Panc1 (cell line): ENCODE results near the gene TBC1D16. TPM values are rescaled to one million over a fixed set of nuclear protein-coding genes. Genes with fewer than 3 reads are reported as not detected.

Source experiments
- ATAC-seq: fragments of 200-7000 bp; cut with Tn5 transposase; 2 replicates; pipeline ENCODE4 v1.9.1; 2020; ENCODE audit warnings: mild to moderate bottlenecking, moderate library complexity
- BruUV-seq: library from RNA; stranded (reverse); fragments of 400-500 nt; replicated peaks from 2 replicates; lab custom pipeline; 2021; lab: Mats Ljungman, UMichigan
- CTCF ChIA-PET: fragments of 300-600 bp; sonication (Branson Sonifier 250); formaldehyde crosslinking; loops from one replicate; lab custom pipeline; 2022; ENCODE audit warnings: antibody characterized with exemption; lab: Charles Lee
- POLR2A ChIA-PET: fragments of 300-600 bp; sonication (Branson Sonifier 250); formaldehyde crosslinking; loops from one replicate; lab custom pipeline; 2022; ENCODE audit warnings: antibody characterized with exemption; lab: Charles Lee
- DNase-seq: peaks from one replicate; pipeline ENCODE4 v3.0.0-alpha.2; 2010; ENCODE audit warnings: low read depth, low spot score
- H3K27ac ChIP-seq: 2 replicates; pipeline ENCODE4 v1.5.1; 2011; ENCODE audit warnings: mild to moderate bottlenecking, low read length, inconsistent platforms
- H3K27me3 ChIP-seq: fragments of 200-500 bp; sonication (Bioruptor generic); 2 replicates; pipeline ENCODE4 v1.6.0; 2014; ENCODE audit warnings: low read length, inconsistent platforms; ENCODE audit not compliant: control insufficient read depth, insufficient read depth
- H3K36me3 ChIP-seq: fragments of 200-500 bp; sonication (Bioruptor generic); 2 replicates; pipeline ENCODE4 v1.5.1; 2014; ENCODE audit warnings: inconsistent platforms, mild to moderate bottlenecking, low read length, moderate library complexity; ENCODE audit not compliant: control insufficient read depth, insufficient read depth
- H3K4me1 ChIP-seq: 2 replicates; pipeline ENCODE4 v1.5.1; 2011; ENCODE audit warnings: inconsistent platforms, mild to moderate bottlenecking, low read length, moderate library complexity; ENCODE audit not compliant: control insufficient read depth, insufficient read depth
- H3K4me3 ChIP-seq, 2 experiments: 2 replicates each; pipeline ENCODE4 v1.5.1; 2011 to 2012; ENCODE audit warnings: low read depth in 2 of 2, low read length in 2 of 2, mild to moderate bottlenecking in 2 of 2, inconsistent platforms in 1 of 2, moderate library complexity in 1 of 2
- H3K9me3 ChIP-seq: fragments of 200-500 bp; sonication (Bioruptor generic); 2 replicates; pipeline ENCODE4 v1.5.1; 2014; ENCODE audit warnings: low read depth, mild to moderate bottlenecking, inconsistent platforms, low read length, moderate library complexity; ENCODE audit not compliant: control insufficient read depth, insufficient read depth
- POLR2AphosphoS5 ChIP-seq: IDR thresholded peaks from 2 replicates; pipeline ENCODE4 v1.6.1; 2012; ENCODE audit warnings: mild to moderate bottlenecking, low read depth, low read length, moderate library complexity
- SIN3A ChIP-seq: IDR thresholded peaks from 2 replicates; pipeline ENCODE4 v1.6.1; 2012; ENCODE audit warnings: low read depth, mild to moderate bottlenecking, low read length, moderate library complexity, borderline replicate concordance; ENCODE audit not compliant: insufficient read depth
- TCF7L2 ChIP-seq: IDR thresholded peaks from 2 replicates; pipeline ENCODE4 v1.6.1; 2011; ENCODE audit warnings: mild to moderate bottlenecking, low read depth, low read length, inconsistent platforms
- in situ Hi-C: cut with HindIII; loops from 2 replicates; pipeline ENCODE4 v1.10.0; 2016; ENCODE audit warnings: low sequenced_read_pairs, low pct_unique_long_range_greater_than_20kb
- intact Hi-C: fragments of 100-400 bp; cut with micrococcal nuclease; formaldehyde crosslinking; loops from one replicate; pipeline ENCODE4 v1.10.0; 2022; ENCODE audit not compliant: unreplicated experiment
- total RNA-seq: library from RNA; stranded (reverse); gene quantifications from one replicate; pipeline ENCODE4 v1.2.1, GENCODE V29; 2021; ENCODE audit not compliant: unreplicated experiment
- TF ChIP-seq, protein P1 (sequence below): fragments of 450-650 bp; IDR thresholded peaks from 2 replicates; pipeline ENCODE4 v1.5.1; 2017; ENCODE audit warnings: mild to moderate bottlenecking
- TF ChIP-seq, protein P2 (sequence below), 2 experiments: IDR thresholded peaks; 2 replicates each; pipeline ENCODE4 v1.6.1; 2011 to 2012; ENCODE audit warnings: low read depth in 2 of 2, control low read depth in 1 of 2, low read length in 1 of 2, mild to moderate bottlenecking in 1 of 2, moderate library complexity in 1 of 2; ENCODE audit not compliant: insufficient read depth in 1 of 2

TBC1D16 gene
- total RNA-seq, 1 experiment from 2014 or later: 41.6 TPM

DNA sequence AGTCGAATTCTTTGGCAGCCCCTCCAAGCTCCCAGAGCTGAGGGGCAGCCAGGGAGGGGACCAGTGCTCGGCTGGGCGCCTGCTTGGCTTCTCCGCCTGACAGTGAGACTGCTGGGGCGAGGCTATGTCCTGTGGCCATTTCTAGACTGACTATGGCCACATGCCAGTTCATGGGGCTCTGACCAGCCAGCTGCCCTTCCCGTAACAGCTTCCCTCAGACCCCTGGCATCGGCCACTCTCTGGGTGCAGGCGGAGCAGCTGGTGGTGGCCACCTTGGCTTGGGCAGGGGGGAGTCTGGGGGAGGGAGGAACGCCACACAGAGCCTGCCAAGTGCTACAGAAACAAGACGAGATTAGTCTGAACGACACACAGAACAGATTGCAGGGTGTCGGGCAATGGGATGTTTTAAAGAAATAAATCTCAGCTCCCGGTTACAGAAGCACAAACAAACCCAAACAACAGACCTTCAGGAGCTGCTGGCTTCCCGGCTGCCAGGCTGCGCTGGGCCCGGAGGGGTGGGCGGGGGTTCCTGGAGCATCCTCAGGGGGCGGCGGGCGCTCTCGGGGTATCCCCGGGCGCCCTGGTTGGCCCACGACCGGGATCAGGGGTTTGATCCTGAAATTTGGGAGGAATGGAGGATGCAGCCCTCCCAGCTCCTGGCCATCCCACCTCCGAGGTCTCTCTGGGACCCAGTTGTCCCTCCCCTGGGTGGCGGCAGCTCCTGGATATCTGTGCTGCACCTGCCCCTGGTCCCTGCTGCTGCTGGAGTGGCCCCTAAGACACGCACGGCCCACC is 34.5 kb downstream of the TBC1D16 start:
- intact Hi-C loops: no loop called here

DNA sequence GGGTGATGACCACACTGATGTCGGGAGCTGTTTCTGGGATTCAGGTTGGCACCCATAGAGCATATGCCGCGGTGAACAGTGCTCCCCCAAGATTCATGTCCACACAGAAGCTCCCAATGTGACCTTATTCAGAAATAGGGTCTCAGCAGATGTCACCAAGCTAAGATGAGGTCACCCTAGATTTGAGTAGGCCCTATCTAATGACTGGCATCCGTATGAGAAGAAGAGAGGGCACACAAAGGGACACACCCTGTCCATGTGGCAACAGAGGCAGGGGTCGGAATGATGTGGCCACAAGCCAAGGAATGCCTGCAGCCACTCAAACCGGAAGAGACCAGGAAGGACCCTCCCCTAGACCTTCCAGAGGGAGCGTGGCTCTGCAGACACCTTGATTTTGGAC is 35.5 kb downstream of the TBC1D16 start:
- Histone ChIP-seq H3K27me3 (no peaks in the 10 kb centered on the region), H3K36me3 (no peaks in the 10 kb centered on the region), H3K9me3 (no peaks in the 10 kb centered on the region), H3K4me3 (no peak overlapping the region), H3K4me1 (0 out of 2 replicates have a peak, but pooled peaks cover 9% of the 10 kb centered on the region), H3K27ac (no peak overlapping the region)
- POLR2A ChIA-PET: no interaction called here
- intact Hi-C loops: no loop called here
- DNase-seq (no peak), ATAC-seq (no peak)
- in situ Hi-C loops: no loop called here
- BruUV-seq: no TSS peak
- TF ChIP-seq, protein P1, sequence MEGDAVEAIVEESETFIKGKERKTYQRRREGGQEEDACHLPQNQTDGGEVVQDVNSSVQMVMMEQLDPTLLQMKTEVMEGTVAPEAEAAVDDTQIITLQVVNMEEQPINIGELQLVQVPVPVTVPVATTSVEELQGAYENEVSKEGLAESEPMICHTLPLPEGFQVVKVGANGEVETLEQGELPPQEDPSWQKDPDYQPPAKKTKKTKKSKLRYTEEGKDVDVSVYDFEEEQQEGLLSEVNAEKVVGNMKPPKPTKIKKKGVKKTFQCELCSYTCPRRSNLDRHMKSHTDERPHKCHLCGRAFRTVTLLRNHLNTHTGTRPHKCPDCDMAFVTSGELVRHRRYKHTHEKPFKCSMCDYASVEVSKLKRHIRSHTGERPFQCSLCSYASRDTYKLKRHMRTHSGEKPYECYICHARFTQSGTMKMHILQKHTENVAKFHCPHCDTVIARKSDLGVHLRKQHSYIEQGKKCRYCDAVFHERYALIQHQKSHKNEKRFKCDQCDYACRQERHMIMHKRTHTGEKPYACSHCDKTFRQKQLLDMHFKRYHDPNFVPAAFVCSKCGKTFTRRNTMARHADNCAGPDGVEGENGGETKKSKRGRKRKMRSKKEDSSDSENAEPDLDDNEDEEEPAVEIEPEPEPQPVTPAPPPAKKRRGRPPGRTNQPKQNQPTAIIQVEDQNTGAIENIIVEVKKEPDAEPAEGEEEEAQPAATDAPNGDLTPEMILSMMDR: no peak
- TF ChIP-seq TCF7L2: no peak
- no peak for TF ChIP-seq POLR2AphosphoS5
- TF ChIP-seq, protein P2, sequence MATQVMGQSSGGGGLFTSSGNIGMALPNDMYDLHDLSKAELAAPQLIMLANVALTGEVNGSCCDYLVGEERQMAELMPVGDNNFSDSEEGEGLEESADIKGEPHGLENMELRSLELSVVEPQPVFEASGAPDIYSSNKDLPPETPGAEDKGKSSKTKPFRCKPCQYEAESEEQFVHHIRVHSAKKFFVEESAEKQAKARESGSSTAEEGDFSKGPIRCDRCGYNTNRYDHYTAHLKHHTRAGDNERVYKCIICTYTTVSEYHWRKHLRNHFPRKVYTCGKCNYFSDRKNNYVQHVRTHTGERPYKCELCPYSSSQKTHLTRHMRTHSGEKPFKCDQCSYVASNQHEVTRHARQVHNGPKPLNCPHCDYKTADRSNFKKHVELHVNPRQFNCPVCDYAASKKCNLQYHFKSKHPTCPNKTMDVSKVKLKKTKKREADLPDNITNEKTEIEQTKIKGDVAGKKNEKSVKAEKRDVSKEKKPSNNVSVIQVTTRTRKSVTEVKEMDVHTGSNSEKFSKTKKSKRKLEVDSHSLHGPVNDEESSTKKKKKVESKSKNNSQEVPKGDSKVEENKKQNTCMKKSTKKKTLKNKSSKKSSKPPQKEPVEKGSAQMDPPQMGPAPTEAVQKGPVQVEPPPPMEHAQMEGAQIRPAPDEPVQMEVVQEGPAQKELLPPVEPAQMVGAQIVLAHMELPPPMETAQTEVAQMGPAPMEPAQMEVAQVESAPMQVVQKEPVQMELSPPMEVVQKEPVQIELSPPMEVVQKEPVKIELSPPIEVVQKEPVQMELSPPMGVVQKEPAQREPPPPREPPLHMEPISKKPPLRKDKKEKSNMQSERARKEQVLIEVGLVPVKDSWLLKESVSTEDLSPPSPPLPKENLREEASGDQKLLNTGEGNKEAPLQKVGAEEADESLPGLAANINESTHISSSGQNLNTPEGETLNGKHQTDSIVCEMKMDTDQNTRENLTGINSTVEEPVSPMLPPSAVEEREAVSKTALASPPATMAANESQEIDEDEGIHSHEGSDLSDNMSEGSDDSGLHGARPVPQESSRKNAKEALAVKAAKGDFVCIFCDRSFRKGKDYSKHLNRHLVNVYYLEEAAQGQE (IDR thresholded peaks at IDR 0.05; ENCODE audit: insufficient read depth in 1 of 2, low read depth in 2 of 2, low read length in 1 of 2): no peak
- no peak for TF ChIP-seq SIN3A
- CTCF ChIA-PET: interaction anchor here (0.9 kb wide), 1 partner anchor 8 kb away, joined by 3 read pairs; no protein-coding TSS in a partner anchor

More for the DNA sequence above, 34.5 kb downstream of the TBC1D16 start:
- no peak overlapping the region for H3K27ac ChIP-seq
- H3K9me3 ChIP-seq: no peaks in the 10 kb centered on the region
- POLR2A ChIA-PET: interaction anchor here (0.6 kb wide), 1 partner anchor 1829 kb away, joined by 6 read pairs; no protein-coding TSS in a partner anchor
- in situ Hi-C loops: no loop called here
- H3K36me3 ChIP-seq: no peaks in the 10 kb centered on the region
- CTCF ChIA-PET: no interaction called here
- H3K4me3 ChIP-seq: no peak overlapping the region
- DNase-seq (no peak), ATAC-seq (no peak)
- TF ChIP-seq, protein P2 (IDR thresholded peaks at IDR 0.05; ENCODE audit: insufficient read depth in 1 of 2, low read depth in 2 of 2, low read length in 1 of 2): no peak
- TF ChIP-seq, protein P1: no peak
- TF ChIP-seq POLR2AphosphoS5 (no peak), SIN3A (no peak), TCF7L2 (no peak)
- no peaks in the 10 kb centered on the region for H3K27me3 ChIP-seq
- BruUV-seq: no TSS peak
- 0 out of 2 replicates have a peak, but pooled peaks cover 9% of the 10 kb centered on the region for H3K4me1 ChIP-seq
